CD1c-positive myeloid dendritic cell (primary cell): ENCODE measurements around the gene USP12.
"Not testable (repeated sequence)": the region's sequence is repeated elsewhere in the genome, so short reads cannot be mapped to it uniquely, and the experiment has no call there.

Source experiments
- DNase-seq: peaks from one replicate; pipeline ENCODE4 v3.0.0-alpha.2; 2016; ENCODE audit errors: extremely low spot score

The USP12 gene

DNA sequence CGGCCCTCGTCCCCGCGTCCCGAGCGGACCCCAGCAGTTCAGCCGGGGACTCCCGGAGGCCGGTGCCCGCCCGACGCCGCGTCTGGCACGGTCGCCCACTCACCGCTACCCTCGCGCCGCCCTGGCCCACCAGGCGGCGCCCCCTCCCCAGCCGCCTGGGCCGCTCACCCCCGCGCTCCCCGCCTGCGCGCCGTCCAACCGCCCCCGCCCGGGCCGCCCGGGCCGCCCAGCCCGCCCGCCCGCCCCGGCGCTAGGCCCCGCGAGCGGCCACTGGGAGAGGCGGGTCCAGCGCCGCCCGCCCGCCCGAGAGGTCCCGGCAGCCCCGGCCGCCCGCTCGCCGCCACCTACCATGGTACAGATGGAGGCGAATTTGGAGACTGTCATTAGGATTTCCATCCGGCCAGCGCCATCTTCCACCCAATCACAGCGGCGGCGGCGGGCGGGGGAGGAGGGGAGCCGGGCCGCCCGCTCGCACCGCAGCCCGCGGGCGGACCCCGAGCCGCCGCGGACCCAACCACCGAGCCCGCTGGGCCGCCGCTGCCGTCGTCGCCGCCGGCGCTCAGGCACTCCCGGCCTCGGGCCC, at the start of gene USP12:
Gene USP12 (minus strand): TSS at position 568 of the 583 bp plus-strand sequence. CDS start 172 bp downstream, at position 396.
- DNase-seq: peak; percentile 44

GRCh38 chr13:27219611-27220010, 48.0 kb upstream of the USP12 start:
- no peak for DNase-seq

GRCh38 chr13:27218861-27219260, 47.2 kb upstream of the USP12 start:
- not testable (repeated sequence) for DNase-seq

- not testable (repeated sequence) for DNase-seq
Measured at GRCh38 chr13:27217791-27218190, 46.2 kb upstream of the USP12 start.

DNA sequence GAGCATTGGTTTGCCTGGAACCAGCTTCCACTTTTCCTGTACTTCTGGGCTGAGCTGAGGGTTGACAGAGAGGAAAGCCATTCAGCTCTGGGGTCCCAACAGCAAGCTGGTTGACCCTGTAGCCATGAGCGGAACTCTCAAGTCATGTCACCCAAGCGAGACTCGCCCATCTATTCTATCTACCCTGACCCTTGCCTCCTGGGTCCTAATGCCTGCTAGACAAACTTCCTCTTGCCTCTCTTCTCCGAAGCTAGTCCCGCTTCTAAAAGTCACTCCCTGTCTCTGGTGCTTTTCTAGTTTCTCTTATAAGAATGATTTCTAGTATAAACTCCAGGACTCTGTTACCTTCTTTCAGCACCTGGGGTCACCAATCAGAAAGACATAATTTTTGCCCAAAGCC, 41.8 kb upstream of the USP12 start:
- DNase-seq: not testable (repeated sequence)

GRCh38 chr13:27211771-27212364, 40.3 kb upstream of the USP12 start:
- DNase-seq: no peak

GRCh38 chr13:27211271-27211670, 39.7 kb upstream of the USP12 start:
- no peak for DNase-seq

GRCh38 chr13:27208514-27208913, 36.9 kb upstream of the USP12 start:
- DNase-seq: no peak

- DNase-seq: no peak
Measured at GRCh38 chr13:27203854-27204253, 32.2 kb upstream of the USP12 start.

GRCh38 chr13:27203186-27203585, 31.6 kb upstream of the USP12 start:
- no peak for DNase-seq

DNA sequence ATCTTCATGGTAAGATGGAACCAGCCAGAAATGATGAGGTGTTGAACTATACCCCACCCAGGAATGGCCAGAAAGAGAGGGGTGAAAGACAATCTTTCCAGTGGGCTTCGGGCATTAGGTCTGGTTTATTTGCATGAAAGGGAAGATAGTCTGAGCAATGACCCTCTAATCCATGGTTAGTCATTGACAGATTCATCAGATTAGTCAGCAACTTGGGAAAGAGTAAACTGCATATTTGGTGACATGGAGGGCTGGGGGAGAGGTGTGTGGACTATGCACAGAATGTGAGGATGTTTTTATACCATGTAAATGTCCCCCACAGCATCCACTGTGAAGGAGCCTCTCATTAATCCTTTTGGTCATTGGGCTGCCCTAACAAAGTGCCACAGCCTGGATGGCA, 30.1 kb upstream of the USP12 start:
- DNase-seq: no peak

- DNase-seq: no peak
Measured at GRCh38 chr13:27200413-27201070, 28.9 kb upstream of the USP12 start.

- DNase-seq: no peak
Measured at GRCh38 chr13:27199696-27200095, 28.1 kb upstream of the USP12 start.

- no peak for DNase-seq
Measured at GRCh38 chr13:27199211-27199610, 27.6 kb upstream of the USP12 start.

DNA sequence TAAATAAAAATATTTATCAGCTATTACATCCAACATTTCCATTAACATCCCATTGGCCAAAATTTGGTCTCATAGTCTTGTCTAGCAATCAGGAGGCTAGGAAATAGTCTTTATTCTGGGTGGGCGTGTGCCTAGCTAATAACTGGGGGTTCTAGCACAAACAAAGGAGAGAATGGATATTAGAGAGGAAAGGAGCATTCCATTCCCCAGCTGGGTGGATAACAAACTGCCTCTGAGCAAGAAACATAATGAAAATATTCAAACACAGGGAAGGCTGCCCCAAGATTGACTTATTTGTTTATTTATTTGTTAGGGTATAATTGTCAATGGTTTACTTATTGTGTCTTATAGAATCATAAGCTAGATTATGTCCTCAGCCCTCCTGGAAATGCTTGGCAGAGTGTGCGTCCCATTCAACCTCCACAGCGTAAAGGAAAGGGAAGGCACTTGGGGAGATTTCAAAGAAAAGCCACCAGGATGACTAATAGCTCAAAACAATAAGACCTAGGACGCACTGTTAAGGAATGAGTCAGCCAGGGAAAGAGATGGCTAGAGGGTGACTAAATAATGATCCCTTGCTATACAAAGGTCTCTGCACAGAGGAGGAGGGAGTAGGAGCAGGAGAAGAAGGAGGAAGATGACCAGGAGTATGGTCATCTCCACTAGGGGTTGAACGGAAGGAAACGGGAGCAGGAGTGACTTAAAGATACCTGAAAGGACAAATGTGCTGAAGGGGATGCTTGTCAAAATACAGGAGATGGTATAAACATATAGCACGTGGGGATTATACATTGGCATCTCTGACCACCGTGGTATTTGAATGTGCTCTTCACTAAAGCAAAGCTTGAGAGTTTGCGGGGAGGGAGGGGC, 23.5 kb upstream of the USP12 start:
- peak; percentile 61 for DNase-seq

DNA sequence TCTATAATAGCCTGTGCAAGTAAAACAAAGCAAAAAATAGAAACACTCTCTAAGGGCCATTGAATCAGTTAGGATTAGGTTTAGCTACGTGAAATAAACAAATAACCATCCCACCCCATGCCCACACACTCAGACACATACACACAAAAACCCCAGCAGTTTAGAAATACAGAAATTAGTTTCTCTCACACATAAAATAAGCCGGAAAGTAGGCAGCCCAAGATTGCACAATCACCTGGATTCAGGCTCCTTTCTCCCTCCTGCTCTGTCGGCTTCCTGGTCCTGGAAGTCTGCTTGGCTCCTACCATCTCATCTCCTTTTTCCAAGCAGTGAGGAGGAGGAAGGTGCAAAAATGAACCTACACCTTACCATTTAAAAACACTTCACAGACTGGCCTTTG, 22.6 kb upstream of the USP12 start:
- no peak for DNase-seq

DNA sequence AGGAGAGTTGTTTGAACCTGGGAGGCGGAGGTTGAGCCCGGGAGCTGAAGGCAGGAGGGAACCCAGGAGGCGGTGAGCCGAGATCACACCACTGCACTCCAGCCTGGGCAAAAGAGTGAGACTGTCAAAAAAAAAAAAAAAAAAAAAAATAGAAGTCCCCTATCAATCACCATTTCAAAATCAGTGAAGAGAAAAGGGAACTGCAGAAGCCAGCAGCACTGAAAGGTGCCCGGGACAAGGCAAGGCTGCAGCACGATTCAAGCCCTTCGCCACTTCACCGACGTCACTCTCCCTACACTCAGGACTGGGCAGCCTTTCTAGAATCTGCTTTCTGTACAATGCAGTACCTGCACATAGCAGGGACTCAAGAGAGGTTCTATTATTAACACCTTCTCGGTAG, 21.9 kb upstream of the USP12 start:
- no peak for DNase-seq

DNA sequence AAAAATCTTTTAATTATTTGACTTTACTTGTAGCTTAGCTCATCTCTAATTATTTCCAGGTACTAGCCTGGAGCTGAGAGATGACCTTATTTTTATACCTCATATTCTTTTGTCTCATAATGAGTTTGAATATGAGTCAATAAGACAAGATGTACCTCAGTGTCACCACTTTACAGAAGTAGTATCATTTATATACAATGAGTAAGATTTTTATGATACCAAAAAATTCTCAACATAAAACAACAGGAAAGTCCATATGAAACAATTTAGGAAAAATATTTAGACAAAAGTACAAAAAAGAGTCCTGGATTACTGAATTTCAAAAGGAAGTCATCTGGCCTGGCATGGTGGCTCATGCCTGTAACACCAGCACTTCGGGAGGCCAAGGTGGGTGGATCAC, 21.4 kb upstream of the USP12 start:
- DNase-seq: no peak

GRCh38 chr13:27192367-27192766, 20.8 kb upstream of the USP12 start:
- DNase-seq: peak; percentile 36

DNA sequence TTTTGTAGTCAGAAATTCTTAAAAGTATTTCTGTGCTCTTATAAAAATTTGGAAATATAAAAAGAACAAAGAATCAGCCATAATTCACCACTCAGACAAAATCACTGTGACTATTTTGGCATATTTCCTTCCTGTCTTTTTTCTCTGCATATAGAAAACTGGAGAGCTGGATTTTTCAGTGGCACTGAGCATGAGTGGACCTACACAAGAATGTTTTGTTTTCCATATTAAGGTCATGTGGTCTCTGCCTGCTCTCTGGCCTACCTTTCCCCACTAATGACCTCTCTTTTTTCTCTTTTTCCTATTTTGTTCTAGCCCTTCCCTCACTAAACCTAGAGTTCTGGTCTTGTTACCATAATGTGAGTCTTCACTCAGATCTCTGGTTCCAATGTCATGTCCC, 17.6 kb upstream of the USP12 start:
- DNase-seq: no peak

DNA sequence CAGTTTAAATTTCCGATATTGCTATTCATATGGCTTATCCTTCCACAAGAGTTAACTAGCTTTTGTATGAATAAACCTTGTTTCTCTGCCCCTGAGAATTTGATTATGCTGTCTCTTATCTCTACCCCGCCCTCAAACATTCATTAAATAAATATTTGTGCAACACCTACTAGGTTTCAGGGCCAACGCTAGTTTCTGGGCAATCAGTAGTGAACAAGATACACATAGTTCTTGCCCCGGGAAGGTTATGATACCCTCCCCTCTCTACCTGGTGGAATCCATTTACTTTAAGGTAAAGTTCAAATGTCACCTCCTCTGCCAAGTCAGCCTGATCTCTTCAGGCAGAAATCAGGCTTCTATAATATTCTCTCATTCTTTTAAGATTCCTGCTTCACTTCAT, 16.6 kb upstream of the USP12 start:
- DNase-seq: no peak

- DNase-seq: no peak
Measured at GRCh38 chr13:27186295-27186694, 14.7 kb upstream of the USP12 start.
